ENCODE measurements around the gene TBL1X. TPM values are rescaled to one million over a fixed set of nuclear protein-coding genes. Genes with fewer than 3 reads are reported as not detected.
"Not testable (repeated sequence)": the region's sequence is repeated elsewhere in the genome, so short reads cannot be mapped to it uniquely, and the experiment has no call there.

The TBL1X gene
- total RNA-seq, 1 donor from 2014 or later: 82.2 TPM

DNA sequence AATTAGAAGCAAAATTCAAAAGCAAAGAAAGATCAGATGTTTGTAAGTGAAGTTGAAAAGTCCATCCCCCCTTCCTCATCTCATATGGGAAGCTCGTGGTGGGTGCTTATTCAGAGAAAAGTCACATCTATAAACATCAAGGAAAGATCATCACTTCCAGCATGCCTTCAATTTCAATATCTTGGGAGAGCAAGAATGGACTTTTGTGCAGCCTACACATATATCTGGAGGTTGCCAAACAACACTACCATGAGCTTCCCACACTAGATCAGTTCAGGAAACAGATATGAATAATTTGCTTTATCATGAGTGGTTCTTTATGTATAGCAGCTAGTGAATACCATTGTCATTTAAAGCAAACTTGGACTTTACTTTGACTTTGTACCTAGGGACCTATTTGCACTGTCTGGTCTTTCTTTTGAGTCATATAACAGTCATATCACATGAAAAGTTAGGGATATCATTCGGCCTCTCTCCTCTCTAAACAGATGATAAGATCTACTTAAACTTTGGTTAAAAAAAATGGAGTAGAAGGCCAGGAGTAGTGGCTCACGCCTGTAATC lies 5.6 kb upstream of the TBL1X start:
- no peak for DNase-seq (ENCODE audit: low spot score)

- no peak for DNase-seq (ENCODE audit: low spot score)
Observed at GRCh38 chrX:9461087-9461486, 3.8 kb upstream of the TBL1X start.

DNA sequence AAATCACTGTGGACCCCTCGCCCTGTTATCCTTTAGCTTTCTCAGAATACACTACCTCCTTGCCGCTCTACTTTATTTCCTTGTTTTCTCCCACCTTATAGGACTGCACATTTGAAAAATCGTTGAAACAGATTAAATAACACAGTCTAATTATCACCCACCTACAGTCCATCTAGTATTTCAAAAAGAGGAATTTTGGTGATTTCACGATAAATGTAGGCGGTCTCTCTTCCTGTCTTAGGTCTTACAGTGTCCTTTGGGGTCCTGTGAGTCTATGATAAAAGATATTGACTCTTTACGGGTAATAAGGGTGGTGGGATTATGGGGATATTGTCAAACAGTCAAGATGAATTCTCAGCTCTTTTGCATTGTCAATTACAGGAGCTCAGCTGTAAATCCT lies 2.4 kb upstream of the TBL1X start:
- no peak for DNase-seq (ENCODE audit: low spot score)

GRCh38 chrX:9465380-9466123 lies 694 bp downstream of the TBL1X start:
- DNase-seq (ENCODE audit: low spot score): no peak

- peak; percentile 59 for DNase-seq (ENCODE audit: low spot score)
Observed at GRCh38 chrX:9466124-9466495, 1.3 kb downstream of the TBL1X start.

- DNase-seq (ENCODE audit: low spot score): no peak
Observed at GRCh38 chrX:9466736-9467135, 1.9 kb downstream of the TBL1X start.

DNA sequence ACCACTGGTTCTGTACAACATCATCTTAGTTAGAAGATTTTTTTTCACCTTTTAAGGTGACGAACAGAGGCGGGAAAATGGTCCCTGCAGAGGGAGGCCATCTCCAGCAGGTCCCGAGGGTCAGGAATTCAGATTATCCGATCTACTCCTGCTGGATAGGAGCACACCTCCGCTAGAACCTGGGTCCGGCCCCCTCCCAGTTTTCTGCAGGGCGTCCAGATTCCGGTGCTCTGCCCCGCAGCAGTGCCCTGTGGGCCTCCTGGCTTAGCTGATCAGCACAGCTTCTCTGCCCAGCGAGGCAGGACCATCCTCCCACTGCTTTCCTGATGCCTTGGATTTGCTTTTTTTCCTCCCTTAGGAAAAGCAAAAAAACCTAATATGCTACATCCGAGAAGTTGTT lies 2.3 kb downstream of the TBL1X start:
- DNase-seq (ENCODE audit: low spot score): no peak

DNA sequence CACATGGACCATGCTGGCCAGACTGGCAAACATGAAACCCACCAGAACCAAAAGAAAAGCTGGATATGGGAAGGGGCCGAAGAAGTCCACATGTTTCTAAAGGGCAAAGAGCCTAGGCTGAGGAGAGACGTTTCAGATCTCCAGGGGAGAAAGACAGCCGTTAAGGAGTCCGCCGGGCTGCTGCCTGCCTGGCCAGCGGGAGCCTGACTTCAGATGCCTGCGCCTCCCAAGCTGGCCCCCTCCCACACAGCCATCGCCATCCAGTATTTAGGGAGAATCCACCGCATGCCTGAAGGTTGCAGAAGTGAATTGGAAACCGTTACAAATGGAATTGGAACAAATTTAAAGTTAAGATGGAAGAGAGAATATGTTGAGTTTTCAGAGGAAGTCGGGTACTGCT lies 2.9 kb downstream of the TBL1X start:
- DNase-seq (ENCODE audit: low spot score): no peak

DNA sequence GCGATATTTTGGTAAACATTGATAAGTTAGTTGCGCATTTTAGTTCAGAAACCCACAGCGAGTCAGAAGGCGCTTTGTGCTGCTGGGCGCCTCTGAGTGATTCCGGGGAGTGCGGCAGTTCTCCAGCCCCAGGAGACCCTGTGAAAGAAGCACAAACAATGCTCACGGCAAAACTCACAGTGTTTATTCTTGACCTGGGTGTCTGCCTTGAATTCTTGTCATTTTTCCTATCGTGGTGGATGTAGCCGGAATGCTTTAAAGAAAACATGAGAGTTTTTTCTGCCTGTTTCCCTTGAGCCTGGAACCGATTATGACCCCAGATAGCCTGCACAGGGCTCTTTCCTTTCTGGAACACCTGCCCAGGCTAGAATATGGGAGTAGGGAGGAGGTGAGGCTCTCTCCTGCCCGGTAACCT lies 6.7 kb downstream of the TBL1X start:
- DNase-seq (ENCODE audit: low spot score): no peak

DNA sequence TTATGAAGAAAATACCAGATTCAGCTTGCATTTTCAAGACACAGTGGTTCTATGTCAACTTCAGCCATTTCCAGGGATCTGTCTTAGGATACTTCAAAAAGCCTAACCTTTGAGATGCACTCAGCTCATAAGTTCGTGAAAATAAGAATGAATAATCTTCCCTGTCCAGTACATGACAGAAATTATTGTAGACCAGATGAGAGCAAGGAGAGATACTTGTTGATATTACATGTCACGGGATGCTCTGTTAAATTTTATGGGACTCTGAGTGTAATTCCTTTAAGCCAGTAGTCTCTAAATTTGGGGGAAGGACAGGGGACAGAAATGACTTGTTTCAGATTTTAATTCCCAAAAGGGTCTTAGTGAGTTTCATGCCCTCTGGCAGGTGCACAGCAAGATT lies 8.8 kb downstream of the TBL1X start:
- no peak for DNase-seq (ENCODE audit: low spot score)

DNA sequence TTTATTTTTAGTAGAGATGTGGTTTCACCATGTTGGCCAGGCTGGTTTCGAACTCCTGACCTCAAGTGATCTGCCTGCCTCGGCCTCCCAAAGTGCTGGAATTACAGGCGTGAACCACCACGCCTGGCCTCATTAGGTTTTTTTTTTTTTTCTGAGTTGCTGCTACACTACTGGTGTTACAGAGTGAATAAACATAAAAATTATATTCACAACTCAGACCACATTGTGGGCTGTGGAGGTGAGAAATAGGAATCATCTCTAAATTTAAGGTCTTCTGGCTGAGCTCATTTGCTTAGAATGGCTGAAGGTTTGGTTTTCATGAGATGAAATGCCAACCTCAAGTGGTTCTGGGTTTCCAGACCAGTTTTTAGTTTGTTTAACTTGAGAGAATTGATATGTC lies 10.6 kb downstream of the TBL1X start:
- DNase-seq (ENCODE audit: low spot score): not testable (repeated sequence)

DNA sequence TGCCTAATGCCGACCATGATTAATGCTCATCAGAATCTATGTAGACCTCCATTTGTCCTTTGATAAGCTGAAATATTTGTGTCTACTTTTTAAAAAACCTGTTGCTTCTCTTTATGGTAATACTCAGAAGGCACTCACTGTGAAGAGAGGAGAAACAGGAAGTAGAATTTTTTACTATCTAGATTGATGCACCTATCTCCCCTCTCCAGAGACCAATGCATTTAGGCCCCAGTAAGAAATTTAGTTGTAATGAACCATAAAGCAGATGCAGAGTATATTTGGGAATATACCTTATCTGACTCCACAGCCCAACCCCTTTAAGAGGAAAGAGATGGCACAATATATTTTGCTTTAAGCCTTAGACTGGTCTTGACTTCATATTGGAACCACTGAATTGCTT lies 11.1 kb downstream of the TBL1X start:
- no peak for DNase-seq (ENCODE audit: low spot score)

DNA sequence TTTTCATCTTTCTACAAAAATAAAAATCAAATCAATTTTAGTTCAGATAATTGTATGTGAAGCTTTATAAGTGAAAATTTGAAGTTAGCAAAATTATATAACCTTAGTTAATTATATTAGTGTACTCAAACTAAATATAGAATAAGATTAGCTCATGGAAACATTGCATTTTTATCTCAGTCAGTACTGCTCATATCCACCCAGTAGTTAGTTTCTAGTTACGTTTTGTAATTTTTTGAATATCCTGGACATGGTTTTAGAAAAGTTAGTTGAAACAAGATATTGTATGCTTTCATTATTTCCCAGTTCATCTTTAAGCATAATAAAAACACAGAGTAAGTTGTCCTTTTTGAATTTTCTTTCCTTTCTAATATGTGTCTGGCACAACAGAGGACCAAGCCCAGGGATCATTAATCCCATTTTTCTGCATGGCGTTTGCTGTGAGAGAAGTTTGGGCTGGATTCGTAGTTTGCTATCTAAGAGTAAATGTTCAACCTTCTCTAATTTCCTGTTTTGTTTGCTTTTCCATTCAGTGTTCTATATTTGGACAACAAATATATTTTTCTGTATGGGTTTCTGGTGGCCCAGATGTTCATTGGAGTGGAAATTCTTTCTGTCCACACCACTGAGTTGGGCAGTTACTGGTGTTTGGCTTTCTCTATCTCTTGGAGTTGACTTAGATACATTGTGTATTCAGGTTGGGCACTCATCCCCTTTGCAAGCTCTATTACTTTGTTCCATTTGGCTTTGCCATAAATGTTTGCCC lies 12.1 kb downstream of the TBL1X start:
- no peak for DNase-seq (ENCODE audit: low spot score)

- no peak for DNase-seq (ENCODE audit: low spot score)
Observed at GRCh38 chrX:9482408-9482807, 17.6 kb downstream of the TBL1X start.

- DNase-seq (ENCODE audit: low spot score): no peak
Observed at GRCh38 chrX:9482837-9483236, 18.0 kb downstream of the TBL1X start.

- DNase-seq (ENCODE audit: low spot score): no peak
Observed at GRCh38 chrX:9483376-9483775, 18.5 kb downstream of the TBL1X start.

DNA sequence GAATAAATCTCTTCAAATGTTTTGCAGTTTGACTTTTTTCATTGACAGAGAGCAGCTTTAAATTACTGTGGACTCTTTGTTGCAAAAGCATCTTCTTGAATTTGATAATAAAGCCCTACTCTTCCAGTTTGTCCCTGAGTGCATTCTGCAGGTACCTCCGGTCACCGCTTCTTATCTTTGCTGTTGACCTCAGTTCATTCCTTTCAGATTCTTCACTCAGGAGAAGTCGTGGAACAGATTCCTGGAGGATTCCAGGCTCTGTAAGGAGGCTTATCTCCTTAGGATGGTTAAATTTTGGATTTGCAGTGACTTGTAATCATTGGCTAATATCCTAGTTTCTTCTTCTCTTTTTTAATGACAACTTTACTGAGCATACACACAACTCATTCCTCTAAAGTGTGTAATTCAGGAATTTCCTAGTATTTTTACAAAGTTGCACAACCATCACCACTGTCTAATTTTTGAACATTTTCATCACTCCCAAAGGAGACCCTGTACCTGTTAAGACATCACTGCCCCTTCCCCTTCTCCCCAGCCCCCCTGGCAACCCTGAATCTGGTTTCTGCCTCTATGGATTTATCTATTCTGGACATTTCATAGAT lies 22.0 kb downstream of the TBL1X start:
- DNase-seq (ENCODE audit: low spot score): no peak

DNA sequence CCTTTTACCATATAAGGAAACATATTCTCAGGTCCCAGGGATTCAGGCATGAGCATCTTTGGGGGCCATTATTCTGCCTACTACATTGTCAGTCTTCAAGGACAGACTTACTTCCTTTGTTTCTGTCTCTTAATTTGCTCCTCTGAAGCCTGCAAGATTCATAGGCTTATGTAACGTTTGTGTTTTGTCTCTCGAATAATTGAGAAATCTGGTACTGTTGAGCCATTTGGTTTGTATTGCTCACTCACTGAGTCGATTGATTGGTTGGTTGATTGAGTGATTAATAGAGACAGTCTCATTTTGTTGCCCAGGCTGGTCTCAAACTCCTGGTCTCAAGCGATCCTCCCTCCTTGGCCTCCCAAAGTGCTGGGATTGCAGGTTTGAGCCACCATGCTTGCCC lies 23.7 kb downstream of the TBL1X start:
- DNase-seq (ENCODE audit: low spot score): no peak

- no peak for DNase-seq (ENCODE audit: low spot score)
Observed at GRCh38 chrX:9489234-9489633, 24.4 kb downstream of the TBL1X start.

- DNase-seq (ENCODE audit: low spot score): no peak
Observed at GRCh38 chrX:9492901-9493300, 28.0 kb downstream of the TBL1X start.

- DNase-seq (ENCODE audit: low spot score): no peak
Observed at GRCh38 chrX:9493936-9494335, 29.1 kb downstream of the TBL1X start.

DNA sequence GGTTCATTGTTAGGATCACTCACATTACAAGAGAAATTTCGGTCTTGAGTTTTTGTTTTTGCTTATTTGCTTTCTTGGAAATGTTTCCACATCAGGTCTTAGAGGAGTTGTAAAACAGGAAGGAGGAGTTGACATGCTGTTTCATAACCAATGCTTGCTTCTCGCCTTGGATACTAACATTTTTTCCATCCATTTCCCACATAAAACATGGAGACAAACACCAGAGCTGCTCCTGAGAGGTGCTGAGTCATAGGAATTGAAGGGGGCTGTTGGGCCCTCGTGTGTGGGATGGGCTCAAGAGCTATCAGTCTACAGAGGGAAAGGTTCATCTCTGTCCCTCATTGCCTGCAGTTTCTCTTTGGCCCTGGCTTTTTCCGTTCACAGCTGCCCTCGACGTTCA lies 29.9 kb downstream of the TBL1X start:
- no peak for DNase-seq (ENCODE audit: low spot score)

- DNase-seq (ENCODE audit: low spot score): no peak
Observed at GRCh38 chrX:9495496-9495895, 30.6 kb downstream of the TBL1X start.

Data from ureter (tissue), 1 donor.